UCSD-AML1 (cell line): Measurements from ENCODE around the gene FARS2.
A peak's percentile ranks its signal among the peaks of the same experiment; 100 is the strongest.

Experiments used
- DNase-seq: peaks from one replicate; lab custom pipeline; 2025; ENCODE audit not compliant: unreplicated experiment; lab: John Stamatoyannopoulos, UW

The FARS2 gene

GRCh38 chr6:5497896-5498578, 236.7 kb downstream of the FARS2 start:
- no peak for DNase-seq

GRCh38 chr6:5498579-5498899, 237.2 kb downstream of the FARS2 start:
- DNase-seq = no peak

GRCh38 chr6:5499644-5500306, 238.5 kb downstream of the FARS2 start:
- DNase-seq = no peak

- DNase-seq = no peak
Observed at GRCh38 chr6:5501837-5502236, 240.5 kb downstream of the FARS2 start.

GRCh38 chr6:5504078-5504477, 242.8 kb downstream of the FARS2 start:
- DNase-seq = no peak

GRCh38 chr6:5506149-5506548, 244.8 kb downstream of the FARS2 start:
- no peak for DNase-seq

- no peak for DNase-seq
Observed at GRCh38 chr6:5506597-5506996, 245.3 kb downstream of the FARS2 start.

GRCh38 chr6:5507131-5507681, 245.9 kb downstream of the FARS2 start:
- DNase-seq = no peak

- no peak for DNase-seq
Observed at GRCh38 chr6:5509106-5509505, 247.8 kb downstream of the FARS2 start.

GRCh38 chr6:5510331-5511133, 249.2 kb downstream of the FARS2 start:
- no peak for DNase-seq

GRCh38 chr6:5511954-5512353, 250.6 kb downstream of the FARS2 start:
- DNase-seq = no peak

GRCh38 chr6:5512422-5512821, 251.1 kb downstream of the FARS2 start:
- DNase-seq = no peak

- no peak for DNase-seq
Observed at GRCh38 chr6:5513408-5513807, 252.1 kb downstream of the FARS2 start.

GRCh38 chr6:5514353-5514752, 253.0 kb downstream of the FARS2 start:
- no peak for DNase-seq

GRCh38 chr6:5515200-5515599, 253.9 kb downstream of the FARS2 start:
- no peak for DNase-seq

- DNase-seq = no peak
Observed at GRCh38 chr6:5516036-5516435, 254.7 kb downstream of the FARS2 start.

- DNase-seq = no peak
Observed at GRCh38 chr6:5517796-5518195, 256.5 kb downstream of the FARS2 start.

- no peak for DNase-seq
Observed at GRCh38 chr6:5518936-5519491, 257.7 kb downstream of the FARS2 start.

GRCh38 chr6:5520796-5521195, 259.5 kb downstream of the FARS2 start:
- no peak for DNase-seq

- no peak for DNase-seq
Observed at GRCh38 chr6:5521322-5521721, 260.0 kb downstream of the FARS2 start.

GRCh38 chr6:5522147-5522546, 260.8 kb downstream of the FARS2 start:
- DNase-seq = peak; percentile 25

GRCh38 chr6:5524110-5524509, 262.8 kb downstream of the FARS2 start:
- DNase-seq = no peak
